GM18909 (cell line): ENCODE results near the gene KIAA0930.
"Not testable (repeated sequence)": the region's sequence is repeated elsewhere in the genome, so short reads cannot be mapped to it uniquely, and the experiment has no call there.

ENCODE experiments used
- ATAC-seq: cut with Tn5 transposase; IDR thresholded peaks from one replicate; pipeline ENCODE4 v1.9.1; 2021; ENCODE audit warnings: mild to moderate bottlenecking; ENCODE audit not compliant: unreplicated experiment, poor library complexity

Gene KIAA0930

DNA sequence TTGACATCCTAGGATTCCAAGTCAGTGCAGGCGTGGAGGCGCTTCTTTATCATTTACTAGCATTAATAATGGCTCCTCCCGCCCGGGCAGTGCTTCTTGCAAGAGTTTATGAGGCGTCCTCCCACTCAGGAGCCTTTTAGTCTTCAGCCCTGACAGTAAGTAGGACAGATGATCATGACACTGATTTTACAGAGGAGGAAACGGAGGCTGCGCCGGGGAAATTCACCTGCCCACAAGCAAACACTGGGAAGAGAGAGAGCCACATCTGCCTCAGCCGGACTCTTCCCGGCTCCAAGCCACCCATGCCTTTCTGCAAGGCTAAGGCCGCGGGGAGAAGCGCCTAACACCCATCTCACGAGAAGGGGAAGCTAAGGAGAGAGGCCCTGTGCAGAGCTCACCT lies 35.9 kb downstream of the KIAA0930 start:
- no peak for ATAC-seq

- no peak for ATAC-seq
Observed at GRCh38 chr22:45204241-45204640, 36.5 kb downstream of the KIAA0930 start.

GRCh38 chr22:45203150-45203951 lies 37.3 kb downstream of the KIAA0930 start:
- no peak for ATAC-seq

DNA sequence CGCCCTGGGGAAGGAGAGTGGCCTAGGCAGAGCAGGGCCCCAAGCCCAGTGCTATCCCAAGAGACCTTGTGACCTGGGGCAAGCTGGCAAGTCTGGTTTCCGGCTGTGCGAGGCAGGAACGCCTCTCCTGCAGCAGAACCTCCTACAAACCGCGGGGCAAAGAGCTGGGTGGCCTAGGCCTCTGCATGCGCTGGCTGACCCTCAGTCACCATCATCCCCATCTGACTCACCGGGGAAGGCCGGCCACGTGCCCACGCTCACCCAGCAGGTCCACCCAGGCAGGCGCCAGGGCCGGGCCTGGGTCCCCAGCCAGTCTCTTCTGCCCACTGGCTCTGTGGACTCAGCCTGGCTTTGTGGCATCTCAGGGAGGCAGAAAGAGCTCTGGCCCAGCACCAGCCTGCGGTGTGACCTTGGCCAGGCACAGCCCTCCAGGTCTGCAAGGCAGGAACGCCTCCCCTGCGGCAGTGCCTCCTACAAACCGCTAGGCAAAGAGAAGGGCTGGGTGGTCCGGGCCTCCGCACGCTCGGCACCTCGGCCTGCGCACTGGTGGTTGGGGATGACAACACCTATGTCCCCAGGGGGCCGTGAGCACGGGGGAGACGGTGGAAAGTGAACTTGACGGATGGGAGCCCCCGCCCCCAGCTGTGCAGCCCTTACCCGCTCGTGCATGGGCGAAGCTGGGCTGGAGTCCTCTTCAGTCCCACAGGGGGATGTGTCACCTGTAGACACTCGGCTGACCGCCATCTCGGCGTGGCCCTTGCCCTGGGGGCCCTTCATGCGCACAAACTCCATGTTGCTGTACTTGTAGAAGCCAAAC lies 38.2 kb downstream of the KIAA0930 start:
- ATAC-seq: no peak

GRCh38 chr22:45201678-45202332 lies 38.9 kb downstream of the KIAA0930 start:
- ATAC-seq: no peak

- ATAC-seq: no peak
Observed at GRCh38 chr22:45200860-45201511, 39.7 kb downstream of the KIAA0930 start.

GRCh38 chr22:45200230-45200629 lies 40.5 kb downstream of the KIAA0930 start:
- no peak for ATAC-seq

- ATAC-seq: no peak
Observed at GRCh38 chr22:45199723-45200122, 41.0 kb downstream of the KIAA0930 start.

GRCh38 chr22:45198463-45198795 lies 42.3 kb downstream of the KIAA0930 start:
- no peak for ATAC-seq

- no peak for ATAC-seq
Observed at GRCh38 chr22:45197606-45198462, 42.9 kb downstream of the KIAA0930 start.

DNA sequence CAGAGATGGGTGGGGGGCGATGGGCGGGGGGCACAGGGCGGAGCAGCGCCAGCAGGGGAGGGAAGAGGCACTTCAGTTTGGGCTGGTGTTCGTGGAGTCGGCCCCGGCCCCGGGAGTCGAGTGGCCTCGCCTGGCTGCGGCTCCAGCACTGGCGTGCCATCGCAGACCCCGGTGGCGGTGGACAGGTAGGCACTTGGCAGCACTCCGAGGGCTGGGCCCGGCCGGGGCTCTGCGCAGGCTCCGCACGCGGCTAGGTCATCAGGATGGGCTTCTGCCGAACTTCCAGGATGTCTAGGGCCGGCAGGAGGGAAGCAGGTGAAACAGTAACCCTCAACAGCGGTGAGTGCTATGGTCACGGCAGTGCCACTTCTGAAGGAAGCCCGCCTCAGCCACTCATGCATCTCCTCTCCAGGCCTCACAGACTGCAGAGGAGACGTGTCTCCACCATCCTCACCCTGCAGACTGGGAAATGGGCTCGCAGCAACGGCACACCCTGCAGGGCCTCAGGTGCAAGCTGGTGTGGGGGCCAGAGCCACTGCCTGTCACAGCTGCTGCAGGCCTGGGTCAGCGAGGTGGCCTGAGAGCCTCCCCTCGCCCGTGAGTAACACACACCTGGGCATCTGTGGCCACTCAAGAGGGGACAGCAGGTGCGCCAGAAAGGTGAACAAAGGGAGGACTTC lies 43.6 kb downstream of the KIAA0930 start:
- ATAC-seq: no peak

DNA sequence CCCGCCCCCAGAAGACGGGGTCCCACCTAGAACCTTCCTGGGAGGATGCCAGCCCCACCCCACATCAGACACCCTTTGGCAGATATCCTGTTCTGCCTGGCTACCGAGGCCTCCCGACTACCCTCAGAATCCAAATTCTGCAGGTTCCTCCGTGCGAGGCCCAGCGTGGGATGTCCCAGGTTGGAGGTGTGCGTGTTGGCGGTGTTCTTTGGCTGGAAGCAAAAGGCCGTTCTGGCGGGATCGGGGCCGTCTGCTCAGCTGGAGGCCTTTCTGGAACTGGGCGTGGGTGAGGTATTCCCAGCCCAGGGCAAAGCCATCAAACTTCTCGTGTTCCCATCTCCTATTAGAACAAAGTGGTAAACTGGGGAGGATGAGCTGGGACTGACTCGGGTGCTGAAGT lies 44.4 kb downstream of the KIAA0930 start:
- ATAC-seq: no peak

GRCh38 chr22:45195616-45196015 lies 45.1 kb downstream of the KIAA0930 start:
- no peak for ATAC-seq

DNA sequence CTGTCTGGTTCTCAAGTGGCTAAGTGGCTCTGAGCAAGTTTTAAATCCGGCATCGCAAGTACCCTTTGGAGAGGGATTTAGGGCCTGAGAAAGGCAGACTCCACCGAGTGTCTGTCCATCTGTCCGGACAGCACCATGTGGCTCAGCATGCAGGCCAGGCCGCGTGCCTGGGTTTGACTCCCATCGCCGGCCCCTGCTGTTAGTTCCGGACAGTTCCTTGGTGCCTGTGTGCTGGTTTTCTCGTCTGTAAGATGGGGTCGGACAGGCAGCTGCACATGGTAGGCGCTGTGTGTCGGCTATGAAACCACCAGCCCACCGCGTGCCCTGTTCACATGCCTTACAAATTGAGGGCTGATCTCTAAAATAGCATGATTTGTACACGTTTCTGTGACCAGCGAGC lies 46.0 kb downstream of the KIAA0930 start:
- ATAC-seq: no peak

DNA sequence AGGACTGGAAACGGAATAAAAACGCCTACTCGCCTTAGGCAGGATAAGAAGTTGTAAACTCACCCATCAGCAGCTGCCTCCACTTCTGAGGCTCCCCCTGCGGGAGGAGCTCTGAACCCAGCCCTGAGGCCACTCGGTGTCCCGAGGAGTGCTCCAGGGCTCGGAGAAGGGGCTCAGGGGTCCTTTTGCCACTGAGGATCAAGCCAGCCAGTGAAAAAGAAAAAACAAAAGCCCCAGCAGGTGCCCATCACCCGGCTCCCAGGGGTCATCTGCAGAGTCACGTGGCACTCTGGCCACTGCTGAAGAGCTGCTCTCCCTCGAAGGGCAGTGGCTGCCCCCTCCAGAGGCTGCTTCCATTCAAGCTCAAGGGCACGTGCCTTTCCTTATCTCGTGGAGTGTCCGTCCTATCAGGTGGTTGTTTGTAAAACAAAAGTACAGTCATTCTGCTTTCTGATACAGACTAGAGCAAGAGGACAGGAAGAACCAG lies 48.0 kb downstream of the KIAA0930 start:
- no peak for ATAC-seq

DNA sequence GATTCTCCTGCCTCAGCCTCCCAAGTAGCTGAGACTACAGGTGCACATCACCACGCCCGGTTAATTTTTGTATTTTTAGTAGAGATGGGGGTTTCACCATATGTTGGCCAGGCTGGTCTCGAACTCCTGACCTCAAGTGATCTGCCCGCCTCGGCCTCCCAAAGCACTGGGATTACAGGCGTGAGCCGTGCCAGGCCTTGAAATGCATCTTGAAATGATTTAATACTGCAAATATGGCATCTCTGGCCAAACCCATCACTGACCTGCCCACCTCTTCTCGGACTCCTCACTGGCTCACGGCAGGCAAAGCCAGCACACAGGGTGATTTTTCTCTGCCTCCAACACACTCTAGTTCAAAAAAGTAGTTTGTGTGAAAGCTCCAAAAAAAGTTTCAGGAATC lies 48.9 kb downstream of the KIAA0930 start:
- not testable (repeated sequence) for ATAC-seq

DNA sequence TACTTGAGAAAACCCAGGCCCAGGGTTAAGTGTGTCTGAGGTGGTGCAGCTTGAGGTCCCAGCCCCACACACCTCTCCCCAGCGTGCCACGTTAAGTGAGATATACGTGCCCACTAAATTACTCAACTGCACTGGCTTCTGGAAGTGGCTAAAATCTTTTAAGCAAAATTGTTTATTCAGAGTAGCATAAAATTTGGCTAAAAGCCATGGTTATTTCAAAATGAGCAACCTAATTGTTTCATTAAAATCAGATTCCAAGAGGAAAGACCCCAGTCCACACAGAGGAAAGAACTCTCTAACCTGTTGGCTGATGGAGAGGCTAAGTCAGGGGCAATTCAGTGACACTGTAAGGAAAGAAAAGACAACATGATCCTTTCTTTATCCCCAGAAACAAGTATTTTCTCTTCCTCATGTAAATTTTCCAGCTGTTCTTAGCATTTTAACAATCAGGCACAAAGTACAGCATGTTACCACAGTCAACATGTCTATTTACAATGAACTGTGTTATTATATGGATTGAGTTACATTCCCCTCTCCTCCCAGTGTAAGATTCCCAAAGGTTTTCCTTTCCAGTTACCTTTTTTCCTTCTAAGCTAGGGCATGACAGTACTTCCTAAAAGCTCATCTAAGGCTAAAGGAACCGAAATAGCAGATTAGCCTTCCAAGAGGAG lies 50.4 kb downstream of the KIAA0930 start:
- no peak for ATAC-seq

GRCh38 chr22:45188779-45189178 lies 51.9 kb downstream of the KIAA0930 start:
- no peak for ATAC-seq

DNA sequence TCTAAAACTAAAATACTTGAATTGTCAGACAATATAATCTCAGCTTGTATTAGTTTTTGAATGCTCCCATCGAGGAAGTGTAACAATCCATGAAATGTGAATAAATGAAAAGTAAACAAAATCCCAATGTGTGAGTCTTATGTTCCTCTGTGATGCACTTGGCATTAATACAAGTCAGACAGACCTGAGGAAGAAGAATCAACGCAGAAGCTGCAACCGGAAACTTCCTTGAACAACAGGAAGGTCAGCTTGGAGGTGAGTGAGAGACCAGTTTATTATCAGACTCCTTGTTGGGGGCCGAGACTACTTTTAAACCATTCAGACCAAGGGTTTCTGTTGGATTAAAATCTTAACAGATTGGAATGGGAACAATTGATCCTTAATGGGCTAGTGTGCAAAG lies 52.8 kb downstream of the KIAA0930 start:
- no peak for ATAC-seq
